Fibroblast of the conjunctiva (primary cell): ENCODE results near the gene RTP5.
A peak's percentile ranks its signal among the peaks of the same experiment; 100 is the strongest.
"Not testable (repeated sequence)": the region's sequence is repeated elsewhere in the genome, so short reads cannot be mapped to it uniquely, and the experiment has no call there.

Experiments used
- DNase-seq: peaks from one replicate; pipeline ENCODE4 v3.0.0-alpha.2; 2010; ENCODE audit warnings: low read depth

RTP5 gene

DNA sequence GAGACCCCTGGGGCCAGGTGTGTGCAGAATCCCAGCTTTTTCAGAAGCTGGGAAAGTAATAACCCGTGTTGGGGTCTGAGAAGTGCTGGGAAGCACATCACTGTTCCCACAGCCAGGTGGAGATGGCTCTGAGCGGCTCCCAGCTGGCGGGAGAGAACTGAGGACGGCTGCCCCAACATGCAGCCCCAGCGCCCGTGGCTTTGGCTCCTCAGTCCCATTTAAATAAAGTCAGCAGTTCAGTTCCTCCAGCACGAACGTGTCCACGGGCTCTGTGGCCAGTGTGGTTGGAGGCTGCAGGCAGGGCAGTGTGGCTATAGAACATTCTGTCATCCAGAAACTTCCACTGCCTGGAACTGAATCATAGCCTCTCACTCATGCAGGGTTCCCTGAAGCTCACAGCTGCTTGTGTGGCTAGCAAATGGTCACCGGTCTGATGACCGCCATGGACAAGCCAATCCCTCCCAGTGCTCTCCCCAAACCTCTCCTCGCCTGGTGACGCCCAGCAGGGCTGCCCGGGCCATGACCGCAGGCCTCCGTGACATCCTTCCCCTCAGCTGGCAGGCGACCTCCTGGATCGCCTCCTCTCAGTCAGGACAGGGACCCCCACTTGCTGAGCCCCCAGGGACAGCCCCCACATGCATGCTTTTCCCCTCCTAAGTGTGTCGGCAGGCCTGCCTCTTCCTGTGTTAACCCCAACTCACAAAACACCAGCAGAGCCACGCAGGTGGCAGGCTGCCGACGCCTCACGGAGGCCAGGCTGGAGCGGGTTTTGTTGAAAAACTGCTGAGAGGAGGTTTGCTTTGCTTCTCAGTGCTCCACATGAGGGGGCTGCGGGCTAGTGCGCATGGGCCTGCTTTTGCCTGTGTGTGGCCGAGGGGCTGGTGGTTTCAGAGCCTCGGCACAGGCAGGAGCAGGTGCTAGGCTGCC is 1.3 kb downstream of the RTP5 start:
- DNase-seq, result no peak

DNA sequence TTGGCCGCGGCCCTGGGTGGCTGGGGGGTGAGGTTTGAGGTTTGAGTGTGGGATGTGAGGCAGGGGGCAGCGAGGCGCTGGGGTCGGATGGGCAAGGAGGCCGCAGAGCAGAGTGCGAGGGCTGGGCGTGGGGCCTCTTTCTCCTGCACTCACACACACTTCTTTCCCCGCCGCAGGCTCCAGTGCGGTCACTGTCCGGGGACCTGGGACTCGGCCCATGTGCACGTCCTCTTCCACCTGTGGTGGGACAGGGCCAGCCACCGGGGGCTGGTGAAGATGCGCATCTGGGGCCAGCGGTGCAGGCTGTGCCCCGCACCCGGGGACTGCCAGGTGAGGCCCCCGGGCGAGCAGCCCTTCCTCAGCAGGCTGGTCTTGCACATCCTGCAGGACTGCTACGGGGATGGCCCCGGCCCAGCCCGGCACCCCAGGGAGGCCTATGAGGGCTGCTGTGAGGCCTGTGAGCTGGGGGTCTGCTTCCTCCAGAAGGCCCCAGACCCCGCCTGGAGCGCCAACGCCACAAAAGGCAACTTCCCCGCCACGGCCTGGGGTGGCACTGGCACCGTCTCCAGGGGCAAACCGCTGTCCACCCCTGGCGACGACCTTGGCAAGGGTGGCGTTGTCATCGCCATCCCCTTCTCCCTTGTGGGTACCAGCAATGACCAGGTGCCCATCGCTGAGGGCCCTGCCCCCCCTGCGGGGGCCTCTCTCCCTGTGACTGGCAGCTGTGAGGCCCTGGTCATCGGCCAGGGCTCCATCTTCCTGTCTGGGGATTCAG is 2.2 kb downstream of the RTP5 start:
- no peak for DNase-seq

DNA sequence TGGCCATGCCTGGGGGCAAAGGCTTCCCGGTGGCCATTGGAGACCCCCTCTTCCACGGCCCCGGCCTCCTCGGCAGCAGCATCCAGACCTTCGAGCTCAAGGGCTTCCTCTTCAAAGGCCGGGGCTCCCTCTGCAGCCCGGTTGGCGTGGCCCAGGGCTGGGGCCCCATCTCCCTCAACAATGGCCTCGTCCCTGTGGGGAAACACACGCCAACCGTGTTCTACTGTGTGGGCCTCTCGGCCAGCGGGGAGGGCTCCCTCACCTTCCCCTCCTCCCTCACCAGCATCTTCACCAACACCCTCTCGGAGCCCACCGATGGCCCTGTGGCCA is 2.7 kb downstream of the RTP5 start:
- DNase-seq, result no peak

DNA sequence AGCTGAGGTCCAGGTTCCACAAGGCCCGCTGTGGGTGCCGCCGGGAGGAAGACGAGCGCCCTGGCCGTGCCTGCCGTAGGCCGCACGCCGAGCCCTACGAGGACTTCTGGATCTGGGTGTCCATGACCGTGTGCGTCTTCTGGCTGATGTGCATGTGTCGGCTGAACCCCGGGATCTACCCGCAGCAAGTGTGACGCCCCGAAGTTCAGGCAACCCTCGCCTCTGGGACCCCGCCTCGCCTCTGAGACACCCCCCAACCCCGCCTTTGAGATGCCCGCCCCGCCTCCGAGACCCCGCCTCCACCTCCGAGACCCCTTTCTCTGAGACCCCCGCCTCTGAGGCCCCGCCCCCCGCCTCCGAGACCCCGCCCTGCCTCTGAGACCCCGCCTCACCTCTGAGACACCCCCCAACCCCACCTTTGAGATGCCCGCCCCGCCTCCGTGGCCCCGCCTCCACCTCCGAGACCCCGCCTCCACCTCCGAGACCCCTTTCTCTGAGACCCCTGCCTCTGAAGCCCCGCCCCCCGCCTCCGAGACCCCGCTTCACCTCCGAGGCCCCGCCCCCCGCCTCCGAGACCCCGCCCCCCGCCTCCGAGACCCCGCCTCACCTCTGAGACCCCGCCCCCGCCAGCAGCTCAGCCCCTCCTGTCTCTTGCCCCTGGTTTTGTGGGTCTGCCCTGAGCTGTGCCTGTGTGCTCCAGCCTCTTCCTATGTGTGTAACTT is 3.7 kb downstream of the RTP5 start:
- DNase-seq, result no peak

DNA sequence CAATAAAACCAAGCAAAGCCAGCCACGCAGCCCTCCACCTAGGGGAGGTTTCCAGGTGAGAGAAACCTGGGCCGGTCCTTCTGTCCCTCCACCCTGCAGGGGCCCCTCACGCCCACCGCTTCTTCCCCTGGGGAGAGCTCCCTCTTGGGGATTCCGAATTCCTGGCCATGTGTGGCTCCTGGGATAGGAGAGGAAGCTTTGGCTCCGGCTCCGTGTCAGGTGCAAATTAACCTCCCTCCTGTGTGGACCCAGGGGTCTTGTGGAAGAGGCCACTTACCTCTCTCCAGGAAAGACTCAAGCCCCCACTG is 4.2 kb downstream of the RTP5 start:
- DNase-seq, result no peak

DNA sequence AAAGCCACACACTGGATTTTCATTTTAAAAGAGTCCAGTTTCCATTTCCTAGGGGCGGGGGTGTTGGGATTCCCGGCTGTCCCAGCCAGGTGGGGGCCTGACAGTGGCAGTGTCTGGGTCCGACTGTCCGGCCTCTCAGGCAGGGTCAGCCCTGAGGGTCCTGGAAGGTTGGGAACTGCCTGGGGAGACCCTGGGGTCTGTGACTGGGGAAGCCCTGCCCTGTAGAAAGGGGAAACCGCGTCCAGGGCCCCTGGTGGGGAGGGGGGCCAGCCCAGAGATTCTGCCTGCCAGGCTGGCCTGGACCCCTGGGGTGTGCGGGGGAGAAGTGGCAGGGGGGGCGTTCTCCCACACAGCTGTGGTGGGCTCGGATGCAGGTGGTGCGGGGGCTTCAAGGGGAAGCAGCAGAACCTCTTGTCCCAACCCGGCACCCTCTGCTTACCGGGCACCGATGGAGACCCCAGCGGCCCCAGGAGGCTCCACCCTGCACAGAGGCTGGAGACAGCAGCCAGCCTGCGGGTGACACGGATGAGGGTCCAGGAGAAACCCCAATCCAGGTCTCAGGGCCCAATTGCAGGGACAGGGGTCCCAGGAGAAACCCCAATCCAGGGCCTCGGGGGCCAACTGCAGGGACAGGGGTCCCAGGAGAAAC is 4.9 kb downstream of the RTP5 start:
- DNase-seq, result no peak

DNA sequence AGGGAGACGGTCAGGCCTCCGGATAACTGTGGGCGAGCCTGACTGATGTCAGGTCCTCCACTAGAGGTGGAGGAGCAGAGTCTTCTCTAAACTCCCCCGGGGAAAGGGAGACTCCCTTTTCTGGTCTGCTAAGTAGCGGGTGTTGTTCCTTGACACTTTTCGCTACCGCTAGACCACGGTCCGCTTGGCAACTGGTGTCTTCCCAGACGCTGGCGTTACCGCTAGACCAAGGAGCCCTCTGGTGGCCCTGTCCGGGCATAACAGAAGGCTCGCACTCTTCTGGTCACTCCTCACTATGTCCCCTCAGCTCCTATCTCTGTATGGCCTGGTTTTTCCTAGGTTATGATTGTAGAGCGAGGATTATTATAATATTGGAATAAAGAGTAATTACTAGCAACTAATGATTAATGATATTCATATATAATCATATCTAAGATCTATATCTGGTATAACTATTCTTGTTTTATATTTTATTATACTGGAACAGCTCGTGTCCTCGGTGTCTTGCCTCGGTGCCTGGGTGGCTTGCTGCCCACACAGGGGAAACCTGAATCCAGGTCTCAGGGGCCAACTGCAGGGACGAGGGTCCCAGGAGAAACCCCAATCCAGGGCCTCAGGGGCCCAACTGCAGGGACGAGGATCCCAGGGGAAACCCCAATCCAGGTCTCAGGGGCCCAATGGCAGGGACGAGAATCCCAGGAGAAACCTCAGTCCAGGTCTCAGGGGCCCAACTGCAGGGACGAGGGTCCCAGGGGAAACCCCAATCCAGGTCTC is 6.4 kb downstream of the RTP5 start:
- DNase-seq, result not testable (repeated sequence)

DNA sequence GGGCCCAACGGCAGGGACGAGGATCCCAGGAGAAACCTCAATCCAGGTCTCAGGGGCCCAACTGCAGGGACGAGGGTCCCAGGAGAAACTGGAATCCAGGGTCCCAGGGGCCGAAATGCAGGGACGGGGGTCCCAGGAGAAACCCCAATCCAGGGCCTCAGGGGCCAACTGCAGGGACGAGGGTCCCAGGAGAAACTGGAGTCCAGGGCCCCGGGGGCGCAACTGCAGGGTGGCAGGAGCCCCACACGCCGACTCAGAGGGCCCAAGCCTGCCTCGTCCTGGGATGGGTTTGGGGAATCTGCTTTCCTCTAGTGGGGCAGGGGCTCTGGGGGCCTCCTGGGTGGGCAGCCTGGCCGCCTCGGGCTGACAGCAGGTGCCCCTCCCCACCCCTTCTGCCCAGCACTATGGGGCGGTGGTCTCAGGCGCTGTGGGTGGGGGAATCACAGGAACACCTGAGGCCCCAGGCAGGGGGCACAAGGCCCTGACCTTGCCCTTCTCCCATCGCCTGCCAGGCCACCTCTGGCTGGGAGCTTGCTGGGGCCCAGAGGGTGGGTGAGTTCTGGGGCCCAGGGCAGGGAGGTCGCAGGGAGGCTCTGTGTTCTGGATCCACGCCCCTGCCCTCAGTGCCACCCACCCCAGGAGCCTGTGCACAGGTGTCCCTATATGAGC is 7.1 kb downstream of the RTP5 start:
- no peak for DNase-seq

DNA sequence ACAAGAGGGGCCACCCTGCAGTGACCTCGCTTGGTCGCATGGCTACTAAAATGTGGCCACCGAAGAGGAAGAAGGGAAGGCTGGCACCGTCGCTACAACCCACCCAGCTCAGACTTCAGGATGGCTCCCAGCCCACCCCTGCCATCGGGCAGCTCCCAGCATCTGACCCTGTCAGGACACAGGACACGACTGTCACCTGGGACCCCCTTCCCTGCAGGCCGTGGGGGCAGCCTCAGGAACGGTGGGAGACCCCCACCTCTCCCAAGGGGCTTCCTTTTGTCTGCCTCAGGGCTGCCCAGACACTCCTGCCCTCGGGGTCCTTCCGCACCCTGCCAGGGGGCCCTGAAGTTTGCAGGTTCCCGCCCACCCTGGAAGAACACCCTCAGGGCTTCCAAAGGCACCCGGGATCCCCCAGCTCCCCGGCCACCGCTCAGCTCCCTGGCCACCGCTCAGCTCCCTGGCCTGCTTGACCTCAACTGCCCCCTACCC is 7.7 kb downstream of the RTP5 start:
- no peak for DNase-seq

DNA sequence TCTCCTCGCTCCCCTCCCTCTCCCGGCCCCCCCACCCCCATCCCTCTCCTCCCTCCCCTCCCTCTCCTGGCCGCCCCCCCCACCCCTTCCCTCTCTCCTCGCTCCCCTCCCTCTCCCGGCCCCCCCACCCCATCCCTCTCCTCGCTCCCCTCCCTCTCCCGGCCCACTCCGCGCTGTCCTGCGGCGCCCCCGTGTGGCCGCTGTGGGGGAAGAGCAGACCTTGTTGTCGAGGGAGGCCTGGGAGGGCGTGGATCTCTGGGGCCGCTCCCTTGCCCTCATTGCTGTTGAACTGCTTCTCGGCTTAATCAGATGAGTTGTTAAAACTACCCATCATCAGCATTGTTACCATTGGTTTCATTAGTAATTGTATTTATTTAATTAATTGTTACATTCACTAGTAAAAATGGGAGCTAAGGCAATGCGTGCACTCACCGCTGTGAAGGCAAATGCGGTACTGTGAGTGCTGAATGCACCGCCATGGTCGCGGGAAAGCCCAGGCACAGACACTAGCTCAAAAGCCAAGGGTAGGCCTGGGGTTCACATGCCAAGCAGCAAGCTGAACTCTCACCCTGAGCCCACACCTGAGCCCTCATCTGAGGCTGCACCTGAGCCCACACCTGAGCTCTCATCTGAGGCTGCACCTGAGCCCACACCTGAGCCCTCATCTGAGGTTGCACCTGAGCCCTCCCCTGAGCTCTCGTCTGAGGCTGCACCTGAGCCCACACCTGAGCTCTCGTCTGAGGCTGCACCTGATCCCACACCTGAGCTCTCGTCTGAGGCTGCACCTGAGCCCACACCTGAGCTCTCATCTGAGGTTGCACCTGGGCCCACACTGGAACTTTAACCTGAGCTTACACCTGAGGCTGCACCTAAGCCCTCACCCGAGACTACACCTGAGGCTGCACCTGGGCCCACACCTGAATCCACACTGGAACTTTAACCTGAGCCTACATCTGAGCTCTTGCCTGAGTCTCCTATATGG is 8.8 kb downstream of the RTP5 start:
- peak; percentile 52 for DNase-seq

DNA sequence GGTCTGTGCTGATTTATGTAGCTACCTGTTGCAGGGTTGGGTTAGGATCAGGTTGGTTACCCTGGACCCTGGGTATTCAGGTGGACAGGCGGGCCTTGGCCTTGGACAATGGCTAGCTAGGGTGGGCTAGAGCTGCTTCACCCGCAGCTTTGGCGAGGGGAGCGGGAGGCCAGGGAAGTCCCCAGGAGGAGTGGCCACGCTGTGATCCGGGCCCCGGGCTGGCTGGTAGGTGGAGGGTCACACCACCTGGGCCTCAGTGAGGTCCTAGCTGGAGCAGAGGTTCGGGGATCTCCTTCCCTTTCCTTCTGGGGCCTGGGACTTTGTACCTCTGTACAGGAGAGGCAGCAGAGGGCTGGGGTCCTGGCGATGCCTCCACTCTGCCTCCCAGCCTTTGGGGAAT is 9.8 kb downstream of the RTP5 start:
- no peak for DNase-seq

DNA sequence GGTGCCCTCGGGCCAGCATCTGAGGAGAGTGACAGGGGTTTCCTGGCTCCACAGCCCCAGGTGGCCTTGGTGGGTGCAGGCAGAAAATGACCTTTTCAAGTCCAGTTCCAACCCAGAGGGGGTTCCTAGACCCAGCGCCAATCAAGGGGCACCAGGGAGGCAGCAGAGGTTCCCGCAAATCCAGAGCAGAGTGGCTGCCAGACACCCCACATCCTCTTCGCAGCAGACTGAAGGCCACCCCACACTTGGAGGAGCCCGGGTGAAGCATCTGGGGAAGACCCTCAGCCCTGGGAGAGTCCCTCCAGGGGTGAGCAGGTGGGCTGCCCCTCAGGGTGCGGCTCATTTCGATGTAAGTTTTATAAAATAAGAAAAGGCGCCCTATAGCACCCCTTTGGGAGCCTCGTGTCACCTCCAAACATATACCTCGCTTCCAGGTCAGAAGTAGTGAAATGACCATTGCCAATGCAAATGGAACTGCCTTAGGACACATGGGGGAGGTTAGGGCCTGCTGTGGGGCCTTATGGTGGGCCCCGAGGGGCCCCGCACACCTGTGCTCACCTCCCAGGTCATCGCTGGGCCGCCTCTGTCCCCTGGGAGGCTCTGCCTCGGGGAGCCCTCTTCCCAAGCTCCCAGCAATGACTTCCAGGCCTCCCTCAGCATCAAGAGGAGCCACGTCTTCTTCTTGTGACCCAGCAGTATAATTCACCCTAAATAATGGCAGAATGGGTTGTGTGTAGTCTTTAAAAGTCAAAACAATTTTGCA is 11.0 kb downstream of the RTP5 start:
- DNase-seq, result no peak

DNA sequence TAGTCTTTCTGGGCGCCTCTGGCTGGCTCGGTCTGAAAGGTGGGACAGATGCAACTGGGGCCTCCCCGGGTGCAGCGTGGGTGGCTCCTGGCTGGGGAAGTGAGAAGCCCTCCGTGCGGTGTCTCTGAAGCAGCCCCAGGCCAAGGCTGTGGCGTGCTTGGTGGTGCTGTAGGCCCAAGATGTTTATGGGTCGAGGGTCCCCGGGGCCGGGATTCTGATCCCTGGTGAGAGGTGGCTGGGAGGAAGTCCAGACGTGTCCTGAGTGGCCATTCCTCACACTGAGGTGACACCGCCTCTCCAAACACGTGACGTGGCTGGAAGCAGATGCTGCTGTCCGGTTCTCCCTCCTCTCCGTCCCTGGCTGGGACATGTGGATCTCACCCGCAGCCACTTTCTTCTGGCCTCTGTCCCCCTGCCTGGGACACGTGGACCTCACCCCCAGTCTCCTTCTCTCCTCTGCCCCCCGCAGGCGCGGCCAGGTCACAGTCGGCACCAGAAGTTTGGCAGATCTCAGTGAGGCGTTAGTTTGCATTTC is 12.6 kb downstream of the RTP5 start:
- DNase-seq, result no peak

DNA sequence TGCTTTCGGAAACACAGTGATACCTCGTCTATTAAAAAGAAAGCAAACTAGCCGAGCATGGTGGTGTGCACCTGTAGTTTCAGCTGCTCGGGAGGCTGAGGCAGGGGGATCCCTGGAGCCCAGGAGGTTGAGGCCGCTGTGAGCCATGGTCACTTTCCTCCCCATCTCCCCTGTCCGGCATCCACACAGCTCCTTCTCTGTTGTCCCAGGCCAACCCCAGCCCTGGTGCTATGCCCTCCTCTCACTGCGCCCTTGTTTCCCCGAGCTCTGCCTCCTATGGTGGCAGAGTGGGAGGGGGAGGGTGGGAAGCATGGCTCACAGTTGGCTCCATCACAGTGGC is 15.4 kb downstream of the RTP5 start:
- DNase-seq, result no peak

DNA sequence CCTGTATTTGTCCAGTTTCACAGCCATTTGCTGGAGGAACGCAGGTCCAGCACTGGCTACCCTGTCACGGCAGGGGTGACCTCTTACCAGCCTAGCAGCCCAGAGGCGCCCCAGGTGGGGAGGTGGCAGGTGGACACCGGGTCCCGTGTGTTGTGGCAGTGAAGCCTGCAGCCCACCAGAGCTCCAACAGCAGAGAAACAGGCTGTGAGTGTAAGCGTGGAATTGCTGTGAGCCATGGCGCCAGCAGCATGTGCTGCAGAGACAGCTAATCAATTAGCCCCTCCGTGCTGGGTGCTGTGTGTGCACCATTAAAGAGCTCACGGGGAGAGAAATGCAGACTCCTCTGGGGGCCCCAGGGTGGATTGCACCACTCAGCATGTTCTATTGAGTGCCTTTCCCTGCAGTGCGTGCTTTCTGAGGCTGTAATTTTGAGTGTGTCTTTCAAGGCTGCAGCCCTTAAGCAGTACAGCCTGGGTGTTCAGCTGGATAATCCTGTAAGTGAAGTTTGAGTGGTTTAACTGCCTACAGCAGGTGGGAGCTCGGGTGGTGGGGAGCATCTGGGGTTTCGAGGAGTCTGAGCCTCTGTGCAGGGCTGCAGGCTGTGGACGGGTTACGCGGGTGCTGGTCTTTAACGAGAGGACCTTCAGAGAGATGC is 15.9 kb downstream of the RTP5 start:
- no peak for DNase-seq

DNA sequence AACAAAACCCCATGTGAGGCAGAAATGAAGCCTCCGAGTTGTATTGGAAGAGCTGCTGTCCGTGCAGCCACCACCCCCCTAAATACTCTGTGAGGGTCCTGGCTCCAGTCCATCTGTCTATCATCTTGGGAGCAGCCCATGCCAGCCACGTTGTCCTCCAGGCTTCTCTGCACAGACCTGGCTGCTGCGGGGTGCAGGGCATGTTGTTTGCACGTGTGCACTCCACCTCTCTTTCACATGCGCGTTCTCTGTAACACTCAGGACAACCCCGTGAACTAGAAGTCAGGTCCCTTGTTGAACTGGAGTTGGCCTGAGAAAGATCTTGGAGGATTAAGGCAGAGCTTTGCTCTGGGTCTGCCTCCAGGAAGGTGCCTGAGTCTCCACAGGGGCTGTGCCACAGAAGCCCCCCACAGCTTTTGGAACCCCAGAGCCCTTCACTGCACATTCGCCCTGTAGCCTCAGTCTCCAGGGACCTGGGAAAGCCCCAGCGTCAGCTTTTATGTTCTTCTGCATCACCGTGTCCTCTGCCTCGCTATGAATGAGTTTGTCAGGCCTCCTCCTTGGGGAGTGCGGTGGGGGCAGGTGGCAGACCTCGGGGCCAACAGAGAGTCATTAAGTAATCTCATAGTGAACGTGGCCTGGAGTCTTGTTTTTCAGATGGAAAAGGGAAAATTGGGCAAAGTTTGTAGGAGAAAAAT is 16.6 kb downstream of the RTP5 start:
- no peak for DNase-seq

DNA sequence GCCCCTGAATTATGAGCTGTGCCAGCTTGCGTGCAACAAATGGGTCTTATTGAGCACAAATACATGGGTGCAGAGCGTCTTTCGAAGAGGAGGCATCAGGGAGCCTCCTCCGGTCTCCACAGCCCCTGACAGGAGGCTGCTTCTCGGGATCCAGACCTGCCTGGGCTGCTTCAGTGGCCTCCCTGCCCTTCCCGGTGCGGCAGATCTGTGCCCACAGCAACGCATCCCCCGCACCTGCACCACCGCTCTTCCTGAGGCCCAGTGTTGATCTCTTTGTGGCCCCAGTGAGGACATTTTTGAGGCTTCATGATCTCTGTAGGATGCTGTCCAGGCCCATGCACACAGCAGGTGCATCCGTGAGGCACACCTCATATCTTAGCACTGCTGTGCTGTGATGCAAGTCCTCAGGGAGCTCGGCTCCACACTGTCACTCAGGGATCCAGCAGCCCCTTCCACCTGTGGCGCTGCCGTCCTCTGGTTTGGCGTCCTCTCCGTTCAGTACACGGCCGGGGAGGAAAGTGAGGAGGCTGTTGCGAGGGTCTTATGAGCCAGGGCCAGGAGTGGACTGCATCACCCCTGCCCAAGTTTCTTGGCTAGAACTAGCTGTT is 17.4 kb downstream of the RTP5 start:
- DNase-seq, result no peak
